Hematopoietic multipotent progenitor cell treated with erythropoietin and hydrocortisone succinate and interleukin-3 and kit ligand, for 17 days (in vitro differentiated cells): ENCODE measurements around the gene PSMB3.

Experiments used
- DNase-seq: peaks from one replicate; pipeline ENCODE4 v3.0.0-alpha.2; 2015; ENCODE audit warnings: low spot score

PSMB3 gene

DNA sequence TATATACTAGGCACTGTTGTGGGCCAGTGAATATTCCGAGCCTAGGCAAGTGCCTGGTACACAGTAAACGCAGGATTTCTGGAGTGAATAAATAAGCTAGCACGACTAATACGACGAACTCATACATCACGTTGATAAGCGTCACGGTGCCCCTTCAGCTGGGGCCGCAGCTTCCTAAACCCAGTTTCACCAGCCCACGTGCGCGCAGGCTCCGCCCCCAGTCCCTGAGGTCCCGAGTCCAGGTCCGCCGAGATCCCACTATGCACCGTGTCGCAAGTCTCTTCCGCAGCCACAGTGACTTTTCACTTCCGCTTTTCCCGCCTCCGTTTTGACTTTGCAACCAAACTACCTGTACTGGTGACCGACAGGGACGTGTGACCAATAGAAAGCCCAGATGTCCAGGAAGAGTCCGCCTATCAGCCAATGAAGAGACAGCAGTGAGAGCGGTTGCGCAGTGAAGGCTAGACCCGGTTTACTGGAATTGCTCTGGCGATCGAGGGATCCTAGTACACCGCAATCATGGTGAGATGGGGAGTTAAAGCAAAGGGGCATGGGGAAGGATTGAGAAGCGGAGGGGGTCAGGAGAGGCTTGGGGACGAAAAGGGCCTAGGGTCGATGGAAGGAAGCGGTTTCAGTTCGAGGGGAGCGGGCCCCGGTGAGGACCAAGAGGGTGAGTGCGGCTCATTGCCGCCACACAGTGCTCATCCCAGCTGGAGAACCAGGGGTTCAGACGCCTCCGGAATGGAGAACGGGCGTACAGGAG is at the start of gene PSMB3:
Gene PSMB3, plus strand, starts transcription at position 434 of the 763 bp plus-strand sequence. Its CDS starts 86 bp downstream, at position 520.
- DNase-seq = peak; percentile 95

DNA sequence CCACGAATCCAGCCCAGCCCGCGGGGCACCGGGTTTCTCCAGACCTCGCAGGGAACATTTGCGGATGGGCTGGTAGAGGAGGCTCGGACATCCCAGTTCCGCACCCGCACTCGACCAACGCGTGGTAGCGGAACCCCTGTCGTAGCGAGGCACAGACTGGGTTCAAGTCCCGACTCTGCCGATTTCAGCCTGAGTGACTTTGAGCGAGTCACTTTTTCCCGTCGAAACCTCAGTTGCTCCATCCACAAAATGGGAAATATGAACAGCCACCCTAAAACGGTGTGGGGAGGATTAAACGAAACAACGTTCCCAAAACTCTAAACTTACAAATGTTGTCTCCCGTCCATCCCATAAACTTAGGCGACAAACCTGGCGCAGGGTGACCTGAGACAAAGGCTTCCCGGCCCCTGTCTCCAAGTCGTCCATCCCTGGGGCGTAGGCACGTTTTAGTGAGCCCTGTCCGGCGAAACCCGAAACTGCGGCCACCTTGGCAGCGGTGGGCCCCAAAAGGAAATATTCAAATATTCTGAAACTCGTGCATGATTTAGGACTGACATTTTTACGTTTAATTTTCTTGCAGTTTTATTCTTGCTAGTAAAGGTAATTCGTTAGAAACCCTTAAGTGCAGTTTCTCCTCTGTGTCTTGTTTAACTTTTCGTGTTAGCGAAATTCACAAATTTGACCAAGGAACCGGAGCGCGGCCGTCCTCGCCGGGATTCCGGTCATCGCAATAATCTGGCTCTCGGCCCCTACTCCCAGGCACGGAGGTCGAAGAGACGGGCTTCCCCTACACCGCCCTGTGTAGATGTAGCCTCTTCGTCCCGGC is 49.4 kb upstream of the PSMB3 start:
- peak; percentile 15 for DNase-seq

DNA sequence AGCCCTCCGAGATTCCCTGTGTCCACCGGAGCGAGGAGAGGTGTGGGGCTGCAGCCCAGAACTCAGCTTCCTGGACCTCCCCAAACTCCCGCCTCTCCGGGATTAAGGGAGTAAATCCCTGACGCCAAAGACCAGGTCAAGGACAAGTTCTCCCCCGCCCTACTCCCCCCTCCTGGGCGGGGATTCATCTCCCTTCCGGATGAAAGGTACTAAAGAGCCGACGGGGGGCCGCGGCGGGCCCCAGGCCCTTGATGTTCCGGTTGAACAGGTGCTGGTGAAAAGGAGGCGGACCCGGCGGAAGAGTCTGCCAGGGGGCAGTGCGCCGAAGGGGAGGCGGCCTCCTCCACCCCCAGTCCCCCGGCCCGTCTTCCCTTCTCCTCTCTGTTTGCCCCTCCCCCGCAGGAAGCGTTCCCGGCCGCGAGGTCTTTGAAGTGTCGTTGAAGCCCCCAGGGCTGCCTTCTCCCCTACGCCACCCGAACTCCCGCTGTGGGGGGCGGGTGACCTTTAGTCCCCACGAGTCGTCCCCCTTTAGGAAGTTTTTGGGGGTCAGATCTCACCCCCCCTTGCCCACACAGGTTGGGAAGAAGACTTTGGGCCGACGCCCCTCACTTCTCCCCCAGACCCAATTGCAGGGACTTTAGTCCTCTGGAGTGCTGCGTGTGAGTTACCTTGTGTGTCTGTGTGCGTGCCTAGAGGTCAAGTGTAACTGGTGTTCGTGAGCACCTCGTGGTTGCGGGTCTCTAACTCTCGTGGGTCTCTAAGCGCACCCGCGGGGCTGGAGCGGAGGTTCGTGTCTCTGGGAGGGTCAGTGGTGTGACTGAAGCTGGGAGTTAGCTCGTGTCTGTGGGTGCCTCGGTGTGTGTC is 48.6 kb upstream of the PSMB3 start:
- peak; percentile 19 for DNase-seq

DNA sequence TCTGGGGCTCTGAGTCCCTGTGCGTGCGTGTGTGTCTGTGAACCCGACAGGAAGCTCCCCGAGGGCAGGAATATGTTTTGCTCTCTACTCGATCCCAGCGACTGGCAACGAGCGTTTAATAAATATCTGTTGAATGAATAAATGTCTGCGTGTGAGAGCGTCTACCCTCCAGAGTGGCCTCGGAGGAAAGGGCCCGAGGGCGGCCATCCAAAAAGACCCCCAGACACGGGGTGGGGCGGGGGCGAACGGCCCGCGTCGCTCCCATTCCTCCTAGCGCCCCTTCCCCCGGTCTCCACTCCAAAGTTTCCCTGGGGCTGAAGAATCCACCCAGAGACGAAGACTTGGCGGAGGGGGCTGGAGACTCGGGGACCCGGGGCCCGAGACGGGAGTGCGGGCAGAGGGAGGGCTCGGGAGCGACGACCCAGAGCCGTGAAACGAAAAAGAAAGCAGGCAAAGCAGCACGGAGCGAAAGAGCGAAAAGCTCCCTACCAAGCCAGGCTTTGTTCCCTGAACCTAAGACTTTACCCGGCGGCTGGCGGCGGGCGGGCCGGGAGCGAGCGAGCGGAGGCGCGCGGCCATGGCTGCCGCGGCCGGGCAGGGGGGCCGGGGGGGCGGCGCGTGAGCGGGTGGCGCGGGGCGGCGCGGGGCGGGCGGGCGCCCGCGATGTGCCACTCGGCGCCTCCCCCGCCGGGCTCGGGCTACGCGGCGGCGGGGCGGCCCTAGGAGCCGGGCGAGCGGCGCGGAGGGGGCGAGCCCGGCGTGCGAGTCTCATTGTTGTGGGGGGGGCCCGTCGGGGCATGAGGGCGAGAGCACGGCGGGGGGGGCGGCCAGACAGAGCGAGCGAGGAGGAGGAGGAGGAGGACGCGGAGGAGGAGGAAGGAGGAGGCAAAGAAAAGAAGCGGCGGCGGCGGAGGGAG is 47.7 kb upstream of the PSMB3 start, which contains the start of gene MLLT6:
Gene MLLT6, plus strand, starts transcription at position 668 of the 917 bp plus-strand sequence. CDS start 360 bp downstream, outside the sequence.
- peak; percentile 22 for DNase-seq

DNA sequence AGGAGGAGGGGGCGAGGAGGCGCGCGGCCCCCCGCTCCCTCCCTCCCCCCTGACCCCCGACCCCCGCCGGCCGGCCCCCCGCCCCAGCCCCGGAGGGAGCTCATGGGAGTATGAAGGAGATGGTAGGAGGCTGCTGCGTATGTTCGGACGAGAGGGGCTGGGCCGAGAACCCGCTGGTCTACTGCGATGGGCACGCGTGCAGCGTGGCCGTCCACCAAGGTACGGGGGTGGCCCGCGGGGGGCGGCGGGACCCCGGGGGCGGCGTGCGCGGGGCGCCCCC is 47.1 kb upstream of the PSMB3 start:
- DNase-seq = no peak

DNA sequence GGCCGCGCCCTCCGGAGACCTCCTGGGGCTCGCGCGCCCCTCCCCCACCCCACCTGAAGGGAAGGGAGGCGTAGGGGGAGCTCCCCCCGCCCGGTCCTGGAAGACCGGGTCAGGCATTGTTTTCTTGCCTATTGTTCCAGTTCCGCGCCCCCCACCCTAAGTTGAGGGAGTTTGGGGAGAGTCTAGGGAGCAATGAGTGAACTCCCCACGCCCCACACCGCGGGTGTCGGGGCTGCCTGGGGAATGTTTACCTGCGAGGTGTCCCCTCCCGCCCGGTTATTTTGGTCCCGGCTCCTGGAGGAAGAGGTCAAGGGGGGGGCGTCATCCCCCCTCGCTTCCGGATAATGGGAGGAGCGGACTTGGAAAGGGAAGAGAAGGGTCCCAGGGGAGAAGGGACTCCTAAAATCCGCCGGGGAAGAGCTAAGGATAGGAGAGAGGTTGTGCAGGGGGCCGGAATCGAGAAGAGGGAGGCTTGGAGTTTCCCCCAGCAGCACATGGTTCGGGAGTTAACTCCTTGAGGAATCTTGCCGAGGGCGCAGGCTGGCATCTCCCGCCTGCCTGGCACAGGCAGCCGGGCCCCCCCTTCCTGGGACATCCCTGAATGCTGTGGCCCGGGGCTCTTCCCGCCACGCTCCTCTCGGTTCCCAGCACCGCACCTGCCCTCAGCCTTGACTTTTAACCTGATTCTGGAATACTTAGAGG is 46.6 kb upstream of the PSMB3 start:
- no peak for DNase-seq

DNA sequence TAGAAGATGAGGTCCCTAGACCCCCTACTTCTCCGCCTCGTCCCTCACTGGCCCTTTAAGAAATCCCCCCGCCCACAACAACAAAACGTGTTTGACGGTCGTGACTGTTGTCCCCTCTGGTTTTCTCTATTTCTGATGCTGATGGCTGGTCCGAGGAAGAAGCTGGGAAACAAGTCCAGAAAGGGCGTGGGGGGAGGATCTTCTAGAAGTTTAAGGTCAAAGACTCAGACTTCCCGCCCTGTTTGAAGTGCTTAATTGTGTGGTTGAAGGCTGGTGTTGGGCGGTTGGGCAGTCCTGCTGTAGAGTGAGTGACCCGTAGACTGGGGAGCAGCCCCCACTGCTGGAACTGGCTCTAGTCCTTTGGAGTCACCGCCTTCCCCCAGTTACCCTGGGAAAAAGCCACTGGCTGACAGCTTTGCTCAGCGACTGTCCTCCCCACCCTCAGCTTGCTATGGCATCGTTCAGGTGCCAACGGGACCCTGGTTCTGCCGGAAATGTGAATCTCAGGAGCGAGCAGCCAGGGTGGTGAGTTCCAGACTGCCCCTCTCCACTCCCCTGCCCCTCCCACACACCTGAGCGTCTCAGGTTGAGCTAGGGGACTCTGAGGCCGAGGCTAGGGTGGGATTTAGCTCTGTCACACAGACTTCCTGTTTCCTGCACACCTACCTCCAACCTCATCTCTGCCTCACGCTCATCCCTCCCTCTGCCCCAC is 45.9 kb upstream of the PSMB3 start:
- no peak for DNase-seq

DNA sequence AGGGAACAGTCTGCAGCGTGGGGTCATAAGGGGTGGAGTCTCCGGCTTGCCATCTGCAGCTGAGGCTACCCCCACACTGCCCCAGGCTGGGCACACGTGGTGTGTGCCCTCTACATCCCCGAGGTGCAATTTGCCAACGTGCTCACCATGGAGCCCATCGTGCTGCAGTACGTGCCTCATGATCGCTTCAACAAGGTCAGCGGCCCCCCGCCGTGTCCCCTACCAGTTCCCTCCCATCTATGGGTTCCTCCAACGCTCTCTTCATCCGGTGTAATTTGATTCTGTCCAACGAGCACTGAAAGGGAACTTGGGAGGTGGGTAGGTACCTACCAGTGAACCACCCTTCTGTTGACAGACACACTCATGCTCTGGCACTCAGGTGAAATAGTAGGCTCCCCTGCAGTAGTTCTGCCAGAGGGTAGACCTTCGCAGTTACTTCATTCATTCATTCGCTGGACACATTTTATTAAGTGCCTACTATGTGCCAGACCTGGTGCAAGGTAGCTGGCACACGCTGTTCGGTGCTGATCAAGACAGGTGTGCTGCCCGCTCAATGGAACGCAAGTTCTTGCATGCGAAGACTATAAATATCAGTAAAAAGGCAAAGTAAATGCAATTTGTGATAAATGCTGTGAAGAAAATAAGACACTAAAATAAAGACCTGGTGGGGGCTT is 44.7 kb upstream of the PSMB3 start:
- DNase-seq = no peak

DNA sequence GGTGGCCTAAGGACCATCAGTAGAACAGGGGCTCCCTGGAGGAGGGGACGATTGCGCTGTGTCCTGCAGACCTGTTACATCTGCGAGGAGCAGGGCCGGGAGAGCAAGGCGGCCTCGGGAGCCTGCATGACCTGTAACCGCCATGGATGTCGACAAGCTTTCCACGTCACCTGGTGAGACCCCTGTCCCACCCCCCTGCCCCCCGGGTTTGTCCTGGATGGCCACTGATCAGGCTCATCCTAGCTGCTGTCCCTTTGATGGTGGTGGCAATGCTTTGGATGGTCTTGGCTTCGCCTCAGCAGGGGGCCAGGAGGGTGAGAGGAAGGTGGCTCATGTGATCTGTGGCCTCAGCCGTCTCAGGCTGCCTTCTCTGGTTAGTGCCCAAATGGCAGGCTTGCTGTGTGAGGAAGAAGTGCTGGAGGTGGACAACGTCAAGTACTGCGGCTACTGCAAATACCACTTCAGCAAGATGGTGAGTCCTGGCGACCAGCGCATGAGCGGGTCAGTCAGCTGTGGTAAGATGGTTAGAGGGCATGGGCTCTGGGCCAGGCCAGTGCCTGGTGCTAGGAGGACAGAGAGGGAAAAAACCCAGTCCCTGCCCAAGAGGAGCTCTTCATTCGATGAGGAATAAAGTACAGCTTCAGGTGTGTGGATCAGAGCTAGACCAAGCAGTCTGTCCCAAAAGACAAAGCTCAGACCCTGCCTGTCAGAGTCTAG is 43.3 kb upstream of the PSMB3 start:
- no peak for DNase-seq

DNA sequence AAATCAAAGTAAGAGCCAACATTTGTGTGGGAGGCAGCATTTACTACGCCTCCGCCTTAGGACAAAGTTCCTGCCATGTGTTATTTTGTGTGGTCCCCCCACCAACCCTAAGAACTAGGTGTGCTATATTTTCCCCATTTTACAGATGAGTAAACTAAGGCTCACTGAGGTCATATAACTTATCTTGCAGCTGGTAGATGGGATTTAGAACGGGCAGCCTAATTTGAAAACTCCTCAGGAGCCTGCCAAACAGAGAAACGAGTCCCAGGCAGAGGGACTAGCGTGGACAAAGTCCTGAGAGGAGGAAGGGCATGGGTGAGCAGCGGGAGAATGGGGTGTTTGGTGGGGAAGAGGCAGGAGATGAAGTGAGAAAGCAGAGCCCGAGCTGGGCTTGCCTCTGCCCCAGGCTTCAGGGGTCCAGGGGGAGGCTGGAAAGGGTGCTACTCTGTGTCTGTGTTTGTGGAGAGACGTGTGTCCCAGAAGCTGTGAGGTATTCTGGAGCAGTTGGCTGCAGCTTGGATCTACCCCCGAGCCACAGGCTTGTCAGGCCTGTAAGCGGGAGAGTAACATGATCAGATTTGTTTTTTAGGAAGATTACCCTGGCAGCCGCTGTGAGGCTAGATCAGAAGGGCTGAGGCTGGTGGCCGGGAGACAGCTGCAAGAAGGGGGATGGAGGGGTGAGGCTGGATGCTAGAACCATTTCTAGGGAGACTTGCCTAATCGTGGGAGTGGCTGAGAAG is 42.5 kb upstream of the PSMB3 start:
- DNase-seq = no peak

DNA sequence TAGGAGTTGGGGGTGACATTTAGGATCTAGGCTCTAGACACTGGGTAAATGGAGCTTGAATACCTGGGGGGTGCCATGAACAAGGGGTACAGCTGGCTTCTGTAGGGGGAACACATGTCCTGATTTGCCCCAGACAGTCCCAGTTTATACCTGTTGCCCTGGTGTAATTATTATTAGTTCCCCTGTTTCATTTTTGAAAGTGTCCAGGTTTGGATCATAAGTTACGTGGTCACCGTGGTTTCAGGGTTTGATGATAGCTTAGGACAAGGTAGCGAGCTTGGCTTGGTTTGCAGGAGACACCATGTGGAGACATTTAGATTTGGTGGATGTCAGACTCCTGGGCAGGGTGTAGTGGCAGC is 42.0 kb upstream of the PSMB3 start:
- DNase-seq = no peak

DNA sequence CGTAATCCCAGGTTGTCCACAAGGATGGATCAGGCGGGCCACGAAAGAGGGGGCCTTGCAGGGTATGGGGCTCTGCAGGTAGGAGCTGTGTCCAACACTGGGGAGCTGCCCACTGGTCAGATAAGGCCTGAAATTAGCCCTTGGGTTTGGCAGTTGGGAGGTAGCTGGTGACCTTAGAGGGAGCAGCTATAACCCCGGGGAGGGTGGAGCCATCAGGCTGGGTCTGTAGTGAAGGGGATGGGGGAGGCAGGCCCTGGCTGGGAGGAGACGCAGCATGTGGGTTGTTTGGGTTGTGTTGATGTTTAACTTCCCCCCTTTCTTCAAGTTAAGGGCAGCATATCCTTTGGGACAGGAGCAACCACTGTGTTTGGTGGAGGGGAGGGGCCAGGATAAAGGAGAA is 41.6 kb upstream of the PSMB3 start:
- no peak for DNase-seq

DNA sequence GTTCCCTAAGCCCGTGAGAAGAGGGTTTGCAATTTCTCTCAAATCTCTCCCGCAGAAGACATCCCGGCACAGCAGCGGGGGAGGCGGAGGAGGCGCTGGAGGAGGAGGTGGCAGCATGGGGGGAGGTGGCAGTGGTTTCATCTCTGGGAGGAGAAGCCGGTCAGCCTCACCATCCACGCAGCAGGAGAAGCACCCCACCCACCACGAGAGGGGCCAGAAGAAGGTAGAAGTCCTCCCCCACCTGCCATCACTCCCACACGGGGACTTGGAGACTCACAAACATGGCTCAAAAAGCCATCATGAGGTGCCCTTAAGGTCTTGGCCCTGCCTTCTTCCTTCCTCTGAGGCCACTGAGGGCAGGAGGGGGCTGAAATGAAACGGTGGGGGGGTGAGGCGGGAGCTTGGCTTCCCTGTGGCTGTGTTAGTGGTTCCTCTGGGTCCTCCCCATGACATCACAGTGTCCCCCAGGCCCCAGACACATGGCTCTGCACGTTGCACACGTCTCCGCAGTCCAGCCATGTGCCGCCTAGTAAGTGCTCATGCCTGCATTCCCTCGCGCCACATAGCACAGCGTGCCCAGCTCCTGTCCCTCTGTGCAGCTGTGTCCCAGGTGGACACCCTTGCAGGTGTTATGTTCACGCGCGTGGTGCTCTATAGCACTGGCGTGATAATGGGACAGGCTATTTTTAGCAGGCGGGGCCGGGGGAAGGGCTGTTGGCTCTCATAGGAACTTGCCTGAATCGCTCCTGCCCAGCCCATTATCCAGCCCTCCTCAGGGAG is 40.6 kb upstream of the PSMB3 start:
- no peak for DNase-seq

DNA sequence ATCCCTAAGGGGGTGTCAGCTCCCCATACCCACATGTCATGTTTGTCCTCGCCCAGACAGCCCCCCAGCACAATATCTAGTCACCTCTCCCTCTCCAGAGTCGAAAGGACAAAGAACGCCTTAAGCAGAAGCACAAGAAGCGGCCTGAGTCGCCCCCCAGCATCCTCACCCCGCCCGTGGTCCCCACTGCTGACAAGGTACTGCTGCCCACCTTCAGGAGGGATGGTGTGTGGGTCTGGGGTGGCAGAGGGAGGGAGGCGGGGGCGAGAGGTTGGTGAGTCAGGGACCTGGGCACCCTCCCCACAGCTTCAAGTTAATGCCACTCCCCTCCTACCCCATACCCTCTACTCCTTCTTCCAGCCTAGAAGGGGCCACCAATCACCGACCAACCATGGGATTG is 39.9 kb upstream of the PSMB3 start:
- DNase-seq = no peak

DNA sequence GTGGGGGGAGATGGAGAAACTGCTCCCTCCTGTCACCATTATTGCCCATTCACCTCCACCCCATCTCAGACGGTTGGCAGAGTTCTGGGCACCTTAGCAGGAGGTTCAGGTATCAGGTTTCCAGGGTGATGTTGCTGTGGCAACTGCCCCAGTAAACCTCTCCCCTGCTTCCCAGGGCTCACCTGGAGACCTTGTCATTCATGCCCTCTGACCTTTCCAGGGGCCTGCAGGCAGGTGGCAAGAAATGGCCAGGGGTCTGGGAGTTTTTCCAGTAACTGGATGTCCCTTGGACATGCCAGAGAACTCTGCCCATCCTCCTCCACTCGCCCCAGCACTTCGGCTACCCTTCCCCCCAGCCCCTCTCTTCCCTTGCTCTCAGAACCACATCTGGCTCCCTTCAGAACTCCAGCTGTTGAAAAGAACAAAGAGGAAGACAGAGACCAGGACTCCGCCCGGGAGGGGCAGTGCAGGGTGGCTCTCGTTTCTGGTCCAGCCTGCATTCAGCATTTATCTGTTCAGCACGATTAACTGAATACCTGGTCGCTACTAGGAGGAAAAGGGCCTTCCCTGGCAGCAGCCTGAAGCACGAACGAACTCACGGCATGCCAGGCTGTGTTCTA is 39.0 kb upstream of the PSMB3 start:
- no peak for DNase-seq

DNA sequence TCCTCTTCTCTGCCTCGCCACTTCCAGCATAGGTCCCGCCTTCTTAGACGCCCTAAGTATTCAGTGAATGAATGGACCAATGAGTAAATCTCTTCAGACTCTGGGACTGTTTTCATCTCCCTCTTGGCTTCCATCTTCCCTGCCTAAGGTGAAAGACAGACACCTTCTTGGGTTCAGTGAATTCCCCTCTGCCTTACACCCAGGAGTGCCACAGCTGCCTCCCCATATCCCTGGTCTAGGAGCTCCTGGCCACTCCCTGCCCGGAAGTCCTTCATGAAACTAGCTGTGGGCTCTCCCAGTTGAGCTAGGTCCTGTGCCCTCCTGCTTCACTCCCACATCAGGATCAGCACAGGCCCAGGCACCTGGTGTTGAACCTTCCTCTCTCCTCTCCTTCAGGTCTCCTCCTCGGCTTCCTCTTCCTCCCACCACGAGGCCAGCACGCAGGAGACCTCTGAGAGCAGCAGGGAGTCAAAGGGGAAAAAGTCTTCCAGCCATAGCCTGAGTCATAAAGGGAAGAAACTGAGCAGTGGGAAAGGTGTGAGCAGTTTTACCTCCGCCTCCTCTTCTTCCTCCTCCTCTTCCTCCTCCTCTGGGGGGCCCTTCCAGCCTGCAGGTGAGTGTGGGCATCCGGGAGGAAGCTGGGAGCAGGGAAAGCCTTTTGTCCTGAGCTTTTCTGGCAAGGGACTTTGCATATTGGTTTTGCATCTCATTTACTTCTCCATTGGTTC is 37.2 kb upstream of the PSMB3 start:
- DNase-seq = no peak
